ENCODE data around the gene RAB34.

Gene RAB34

GRCh38 chr17:28745786-28746411, 28.2 kb upstream of the RAB34 start:
- Histone ChIP-seq H3K27me3 (ENCODE audit: insufficient read depth, poor library complexity, severe bottlenecking) (no peaks in the 10 kb centered on the region), H3K4me1 (ENCODE audit: insufficient read depth, poor library complexity, severe bottlenecking) (peaks cover 24% of the 10 kb centered on the region), H3K4me3 (ENCODE audit: severe bottlenecking) (peak overlapping the region; percentile 65), H3K9me3 (ENCODE audit: severe bottlenecking) (no peaks in the 10 kb centered on the region), H3K27ac (ENCODE audit: poor library complexity, severe bottlenecking) (peak overlapping the region; percentile 95), H3K36me3 (ENCODE audit: low read depth) (peaks cover 63% of the 10 kb centered on the region)
- ATAC-seq (ENCODE audit: low read depth) (peak; percentile 57), DNase-seq (ENCODE audit: low spot score) (peak; percentile 95)
- TF ChIP-seq CTCF (IDR thresholded peaks at IDR 0.05; ENCODE audit: poor library complexity, severe bottlenecking), result no peak

GRCh38 chr17:28744972-28745785, 27.5 kb upstream of the RAB34 start:
- DNase-seq (ENCODE audit: low spot score) (no peak), ATAC-seq (ENCODE audit: low read depth) (no peak)
- peaks cover 24% of the 10 kb centered on the region for H3K4me1 ChIP-seq (ENCODE audit: insufficient read depth, poor library complexity, severe bottlenecking)
- H3K27ac ChIP-seq (ENCODE audit: poor library complexity, severe bottlenecking), result peak overlapping the region; percentile 95
- no peaks in the 10 kb centered on the region for H3K9me3 ChIP-seq (ENCODE audit: severe bottlenecking)
- no peaks in the 10 kb centered on the region for H3K27me3 ChIP-seq (ENCODE audit: insufficient read depth, poor library complexity, severe bottlenecking)
- peaks cover 56% of the 10 kb centered on the region for H3K36me3 ChIP-seq (ENCODE audit: low read depth)
- TF ChIP-seq CTCF (IDR thresholded peaks at IDR 0.05; ENCODE audit: poor library complexity, severe bottlenecking), result no peak
- peak overlapping the region; percentile 65 for H3K4me3 ChIP-seq (ENCODE audit: severe bottlenecking)

GRCh38 chr17:28744104-28744971, 26.7 kb upstream of the RAB34 start:
- Histone ChIP-seq H3K4me1 (ENCODE audit: insufficient read depth, poor library complexity, severe bottlenecking) (peaks cover 24% of the 10 kb centered on the region), H3K4me3 (ENCODE audit: severe bottlenecking) (peak overlapping the region; percentile 65), H3K27me3 (ENCODE audit: insufficient read depth, poor library complexity, severe bottlenecking) (no peaks in the 10 kb centered on the region), H3K36me3 (ENCODE audit: low read depth) (peaks cover 48% of the 10 kb centered on the region), H3K9me3 (ENCODE audit: severe bottlenecking) (no peaks in the 10 kb centered on the region), H3K27ac (ENCODE audit: poor library complexity, severe bottlenecking) (peak overlapping the region; percentile 95)
- TF ChIP-seq CTCF (IDR thresholded peaks at IDR 0.05; ENCODE audit: poor library complexity, severe bottlenecking), result no peak
- no peak for ATAC-seq (ENCODE audit: low read depth)
- DNase-seq (ENCODE audit: low spot score), result no peak

- Histone ChIP-seq H3K9me3 (ENCODE audit: severe bottlenecking) (no peaks in the 10 kb centered on the region), H3K36me3 (ENCODE audit: low read depth) (peaks cover 39% of the 10 kb centered on the region), H3K27me3 (ENCODE audit: insufficient read depth, poor library complexity, severe bottlenecking) (no peaks in the 10 kb centered on the region), H3K4me1 (ENCODE audit: insufficient read depth, poor library complexity, severe bottlenecking) (peaks cover 24% of the 10 kb centered on the region), H3K4me3 (ENCODE audit: severe bottlenecking) (peak within 1 kb of the TSS; percentile 65), H3K27ac (ENCODE audit: poor library complexity, severe bottlenecking) (peak within 1 kb of the TSS; percentile 95)
- peak; percentile 31 for TF ChIP-seq CTCF (IDR thresholded peaks at IDR 0.05; ENCODE audit: poor library complexity, severe bottlenecking)
- ATAC-seq (ENCODE audit: low read depth) (peak; percentile 45), DNase-seq (ENCODE audit: low spot score) (no peak)
These were observed 25.8 kb upstream of the RAB34 start, which contains the start of gene TRAF4 for GRCh38 chr17:28743243-28744103. TRAF4 (plus strand) TSS chr17:28744011; CDS start chr17:28744113, 102 bp downstream.
